GM19463 (cell line): ENCODE data around the gene SSH2.
A peak's percentile ranks its signal among the peaks of the same experiment; 100 is the strongest.
"Not testable (repeated sequence)": the region's sequence is repeated elsewhere in the genome, so short reads cannot be mapped to it uniquely, and the experiment has no call there.

Experiments
- ATAC-seq: cut with Tn5 transposase; IDR thresholded peaks from one replicate; pipeline ENCODE4 v1.9.1; 2021; ENCODE audit warnings: mild to moderate bottlenecking, moderate library complexity; ENCODE audit not compliant: unreplicated experiment

SSH2 gene, protein sequence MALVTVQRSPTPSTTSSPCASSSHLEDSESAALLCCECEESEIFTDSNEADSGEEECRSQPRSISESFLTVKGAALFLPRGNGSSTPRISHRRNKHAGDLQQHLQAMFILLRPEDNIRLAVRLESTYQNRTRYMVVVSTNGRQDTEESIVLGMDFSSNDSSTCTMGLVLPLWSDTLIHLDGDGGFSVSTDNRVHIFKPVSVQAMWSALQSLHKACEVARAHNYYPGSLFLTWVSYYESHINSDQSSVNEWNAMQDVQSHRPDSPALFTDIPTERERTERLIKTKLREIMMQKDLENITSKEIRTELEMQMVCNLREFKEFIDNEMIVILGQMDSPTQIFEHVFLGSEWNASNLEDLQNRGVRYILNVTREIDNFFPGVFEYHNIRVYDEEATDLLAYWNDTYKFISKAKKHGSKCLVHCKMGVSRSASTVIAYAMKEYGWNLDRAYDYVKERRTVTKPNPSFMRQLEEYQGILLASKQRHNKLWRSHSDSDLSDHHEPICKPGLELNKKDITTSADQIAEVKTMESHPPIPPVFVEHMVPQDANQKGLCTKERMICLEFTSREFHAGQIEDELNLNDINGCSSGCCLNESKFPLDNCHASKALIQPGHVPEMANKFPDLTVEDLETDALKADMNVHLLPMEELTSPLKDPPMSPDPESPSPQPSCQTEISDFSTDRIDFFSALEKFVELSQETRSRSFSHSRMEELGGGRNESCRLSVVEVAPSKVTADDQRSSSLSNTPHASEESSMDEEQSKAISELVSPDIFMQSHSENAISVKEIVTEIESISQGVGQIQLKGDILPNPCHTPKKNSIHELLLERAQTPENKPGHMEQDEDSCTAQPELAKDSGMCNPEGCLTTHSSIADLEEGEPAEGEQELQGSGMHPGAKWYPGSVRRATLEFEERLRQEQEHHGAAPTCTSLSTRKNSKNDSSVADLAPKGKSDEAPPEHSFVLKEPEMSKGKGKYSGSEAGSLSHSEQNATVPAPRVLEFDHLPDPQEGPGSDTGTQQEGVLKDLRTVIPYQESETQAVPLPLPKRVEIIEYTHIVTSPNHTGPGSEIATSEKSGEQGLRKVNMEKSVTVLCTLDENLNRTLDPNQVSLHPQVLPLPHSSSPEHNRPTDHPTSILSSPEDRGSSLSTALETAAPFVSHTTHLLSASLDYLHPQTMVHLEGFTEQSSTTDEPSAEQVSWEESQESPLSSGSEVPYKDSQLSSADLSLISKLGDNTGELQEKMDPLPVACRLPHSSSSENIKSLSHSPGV (N-terminal part only)

DNA sequence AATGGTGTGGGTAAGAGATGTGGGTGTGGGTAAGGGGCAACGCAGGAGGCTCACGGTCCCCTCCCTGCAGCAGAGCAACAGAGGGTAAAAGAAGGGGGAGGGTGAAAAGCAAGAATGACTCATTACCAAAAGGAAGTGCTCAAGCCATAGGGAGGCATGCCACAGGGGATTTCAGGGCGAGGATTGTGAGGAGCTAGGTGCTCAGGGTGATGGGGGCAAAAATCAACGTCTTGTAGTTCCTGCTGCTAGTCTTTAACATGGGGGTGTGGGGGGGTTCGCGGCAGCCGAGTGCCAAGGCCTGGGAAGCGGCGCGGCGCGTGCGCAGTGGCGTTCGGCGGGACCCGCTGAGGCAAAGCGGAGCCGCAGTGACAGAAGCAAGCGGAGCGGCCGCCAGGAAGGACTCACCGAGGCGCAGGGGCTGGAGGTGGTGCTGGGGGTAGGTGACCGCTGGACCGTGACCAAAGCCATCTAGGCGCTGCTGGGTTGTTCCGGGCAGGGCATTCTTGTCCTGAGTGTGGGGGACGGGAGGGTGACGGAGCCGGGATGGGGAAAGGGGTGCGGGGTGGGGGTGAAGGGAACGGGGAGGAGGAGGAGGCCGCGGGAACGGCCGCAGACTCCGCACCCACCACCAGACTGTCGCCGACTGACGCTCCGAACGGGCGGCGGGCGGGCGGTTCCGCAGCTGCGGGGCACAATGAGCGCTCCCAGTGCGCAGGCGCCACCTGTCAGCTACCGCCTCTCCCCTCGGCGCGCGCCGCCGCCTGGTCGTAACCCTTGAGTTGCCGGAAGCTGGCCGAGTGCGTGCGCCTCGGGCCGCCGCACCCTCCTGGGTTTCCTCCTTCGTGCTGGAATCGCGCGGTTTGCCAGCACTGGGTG, at the start of gene SSH2:
SSH2 (minus strand) TSS at position 696 of the 876 bp plus-strand sequence; CDS start at position 468, 228 bp downstream.
- ATAC-seq = peak; percentile 56

DNA sequence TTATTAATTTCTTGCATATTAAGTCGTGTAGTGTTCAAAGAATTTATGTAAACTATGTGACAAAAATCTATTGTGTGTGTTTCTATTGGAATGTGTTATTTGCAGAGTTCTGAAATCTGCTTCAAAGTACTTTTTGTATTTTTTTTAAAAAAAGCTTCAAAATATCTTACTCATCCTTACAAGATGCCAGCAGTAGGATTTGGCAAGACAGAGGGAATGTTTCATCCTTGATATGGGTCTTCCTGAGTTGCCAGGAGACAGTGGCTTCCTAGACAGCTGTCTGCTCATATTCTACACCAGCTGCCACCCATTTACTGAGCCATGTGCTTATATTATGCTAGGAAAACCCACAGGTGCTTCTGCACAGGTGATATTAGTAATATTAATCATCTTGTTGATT, 47.8 kb upstream of the SSH2 start:
- no peak for ATAC-seq

DNA sequence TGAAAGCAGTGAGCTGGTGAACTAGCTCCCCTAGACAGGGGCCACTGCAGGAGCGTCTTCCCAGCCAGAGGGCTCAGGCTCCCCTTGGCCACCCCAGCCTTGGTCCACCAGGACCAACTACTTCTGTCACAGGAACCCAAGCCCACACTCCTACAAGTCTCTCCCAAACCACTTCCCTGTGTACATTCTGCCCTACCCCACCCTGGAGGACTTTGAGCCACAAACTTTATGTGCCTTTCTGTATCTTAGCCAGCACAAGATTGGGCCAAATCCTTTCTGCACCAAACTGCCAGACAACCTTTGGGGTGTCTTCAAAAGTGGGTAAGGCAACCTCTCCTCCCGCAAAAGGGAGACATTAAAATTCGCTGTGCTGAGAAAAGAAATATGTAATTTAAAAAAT, 43.0 kb upstream of the SSH2 start:
- ATAC-seq = no peak

DNA sequence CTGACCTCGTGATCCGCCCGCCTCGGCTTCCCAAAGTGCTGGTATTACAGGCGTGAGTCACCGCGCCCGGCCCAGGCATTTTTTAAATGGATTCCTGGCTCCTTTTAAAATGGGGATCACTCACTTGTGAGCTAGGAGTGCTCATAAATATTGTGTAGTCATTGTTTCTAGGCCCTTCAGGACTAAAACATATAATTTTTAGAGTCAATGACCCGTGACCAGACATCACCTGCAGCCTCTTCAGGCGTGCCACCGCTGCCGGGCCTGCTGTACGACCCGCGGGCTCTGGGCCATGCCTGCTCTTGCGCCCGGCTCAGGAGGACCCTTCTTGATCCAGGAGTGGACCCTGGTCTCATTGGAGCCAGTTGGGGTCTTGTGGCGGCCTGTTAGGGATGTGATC, 42.2 kb upstream of the SSH2 start:
- no peak for ATAC-seq

DNA sequence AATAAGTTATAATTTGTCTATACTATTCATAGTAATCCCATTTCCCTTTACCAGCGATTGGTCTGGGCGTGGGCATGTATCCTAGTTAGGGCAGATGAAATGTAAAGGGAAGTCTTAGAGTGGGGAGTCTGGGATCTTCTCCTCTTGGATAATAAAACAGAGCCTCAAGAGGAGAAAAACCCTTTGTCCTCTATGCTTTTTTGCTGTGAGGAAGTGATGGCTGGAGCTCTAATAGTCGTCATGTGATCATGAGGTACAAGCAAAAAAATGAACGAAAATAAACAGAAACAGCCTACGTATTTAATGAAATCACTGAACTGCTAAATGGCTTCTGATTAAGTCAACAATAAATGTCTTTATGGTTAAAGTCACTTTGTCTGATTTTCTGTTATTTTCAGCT, 38.2 kb upstream of the SSH2 start:
- ATAC-seq = no peak

DNA sequence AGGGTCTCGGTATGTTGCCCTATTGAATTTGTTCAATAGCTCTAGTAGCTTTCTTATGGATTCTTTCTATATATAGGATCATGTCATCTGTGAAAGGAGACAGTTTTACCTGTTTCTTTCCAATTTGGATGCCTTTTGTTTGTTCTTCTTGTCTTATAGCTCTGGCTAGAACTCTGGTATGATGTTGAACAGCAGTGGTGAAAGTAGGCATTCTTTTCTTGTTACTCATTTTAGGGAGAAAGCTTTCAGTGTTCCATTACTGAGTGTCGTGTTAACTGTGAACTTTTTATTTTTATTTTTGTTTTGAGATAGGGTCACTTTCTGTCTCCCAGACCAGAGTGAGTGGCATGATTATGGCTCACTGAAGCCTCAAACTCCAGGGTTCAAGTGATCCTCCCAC, 32.6 kb upstream of the SSH2 start:
- no peak for ATAC-seq

DNA sequence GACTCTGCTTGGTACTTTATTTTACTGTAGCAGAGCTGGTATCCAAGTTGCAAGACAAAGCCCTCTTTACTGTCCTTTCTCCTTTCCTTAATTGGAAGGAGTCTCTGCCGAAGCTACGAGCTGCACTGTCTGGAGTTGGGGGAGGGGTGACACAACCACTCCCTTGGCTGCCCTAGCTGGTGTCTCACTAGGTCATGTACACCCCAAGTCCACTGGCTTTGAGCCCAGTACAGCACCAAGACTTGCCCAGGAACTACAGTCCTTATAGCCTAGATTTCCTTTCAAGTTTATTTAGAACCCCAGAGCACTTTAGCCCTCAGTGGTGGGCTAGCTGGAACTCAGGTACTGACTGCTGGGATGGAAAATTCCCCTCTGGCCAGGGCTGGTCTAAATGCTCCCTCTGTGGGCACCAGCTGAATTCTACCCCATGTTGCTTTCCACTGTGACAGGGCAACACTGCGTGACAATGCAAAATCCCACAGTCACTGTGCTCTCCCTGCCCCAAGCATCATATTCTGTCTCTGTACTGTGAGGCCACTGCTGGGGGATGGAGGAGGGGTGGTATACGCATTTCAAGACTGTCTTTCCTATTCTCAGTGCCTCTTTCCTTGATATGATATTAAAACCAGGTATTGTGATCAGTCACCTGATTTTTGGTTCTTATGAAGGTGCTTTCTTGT, 29.8 kb upstream of the SSH2 start:
- ATAC-seq = no peak

DNA sequence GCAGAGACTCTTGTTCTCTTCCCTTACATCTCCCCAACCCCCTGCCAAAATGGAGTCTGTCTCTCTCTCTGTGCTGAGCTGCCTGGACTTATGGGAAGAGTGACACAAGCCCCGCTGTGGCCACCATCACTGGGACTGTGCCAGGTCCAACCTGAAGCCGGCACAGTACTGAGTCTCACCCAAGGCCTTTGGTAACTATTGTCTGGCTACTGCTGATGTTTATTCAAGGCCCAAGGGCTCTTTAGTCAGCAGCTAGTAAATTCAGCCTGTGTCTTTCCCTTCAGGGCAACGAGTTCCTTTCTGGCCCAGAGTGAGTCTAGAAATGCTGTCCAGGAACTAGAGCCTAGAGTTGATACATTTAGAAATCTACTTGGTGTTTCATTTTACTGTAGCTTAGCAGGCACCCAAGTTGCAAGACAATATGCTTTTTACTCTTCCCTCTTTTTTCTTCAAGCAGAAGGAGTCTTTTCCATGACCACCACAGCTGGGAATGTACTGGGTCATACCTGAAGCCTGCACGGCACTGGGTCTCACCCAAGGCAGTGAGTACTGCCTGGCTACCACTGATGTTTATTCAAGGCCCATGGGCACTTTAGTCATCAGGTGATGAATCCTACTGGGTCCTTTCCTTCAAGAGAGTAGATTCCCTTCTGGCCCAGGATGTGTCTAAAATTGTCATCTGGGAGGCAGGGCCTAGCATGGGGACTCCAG, 29.1 kb upstream of the SSH2 start:
- no peak for ATAC-seq

DNA sequence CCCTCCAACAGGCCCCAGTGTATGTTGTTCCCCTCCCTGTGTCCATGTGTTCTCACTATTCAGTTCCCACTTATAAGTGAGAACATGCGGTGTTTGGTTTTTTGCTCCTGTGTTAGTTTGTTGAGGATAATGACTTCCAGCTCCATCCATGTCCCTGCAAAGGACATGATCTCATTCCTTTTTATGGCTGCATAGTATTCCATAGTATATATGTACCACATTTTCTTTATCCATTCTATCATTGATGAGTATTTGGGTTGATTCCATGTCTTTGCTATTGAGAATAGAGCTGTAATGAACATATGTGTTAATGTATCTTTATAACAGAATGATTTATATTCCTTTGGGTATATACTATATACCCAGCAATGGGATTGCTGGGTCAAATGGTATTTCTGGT, 27.5 kb upstream of the SSH2 start:
- ATAC-seq = not testable (repeated sequence)

DNA sequence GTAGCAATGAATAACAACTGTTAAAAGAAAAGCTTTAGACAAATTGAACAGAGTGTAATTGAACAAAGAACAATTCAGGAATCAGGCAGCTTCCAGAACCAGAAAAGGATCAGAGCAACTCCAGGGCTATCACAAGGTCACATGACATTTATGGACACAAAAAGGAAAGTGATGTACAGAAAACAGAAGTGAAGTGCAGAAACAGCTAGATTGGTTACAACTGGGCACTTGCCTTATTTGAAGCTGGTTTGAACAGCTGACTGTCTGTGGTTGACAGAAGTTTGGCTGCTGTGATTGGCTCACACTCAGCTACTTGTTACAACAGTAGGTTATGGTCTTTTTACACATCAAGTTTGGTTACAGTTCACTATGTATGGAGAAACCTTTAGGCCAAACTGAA, 26.2 kb upstream of the SSH2 start:
- ATAC-seq = no peak

DNA sequence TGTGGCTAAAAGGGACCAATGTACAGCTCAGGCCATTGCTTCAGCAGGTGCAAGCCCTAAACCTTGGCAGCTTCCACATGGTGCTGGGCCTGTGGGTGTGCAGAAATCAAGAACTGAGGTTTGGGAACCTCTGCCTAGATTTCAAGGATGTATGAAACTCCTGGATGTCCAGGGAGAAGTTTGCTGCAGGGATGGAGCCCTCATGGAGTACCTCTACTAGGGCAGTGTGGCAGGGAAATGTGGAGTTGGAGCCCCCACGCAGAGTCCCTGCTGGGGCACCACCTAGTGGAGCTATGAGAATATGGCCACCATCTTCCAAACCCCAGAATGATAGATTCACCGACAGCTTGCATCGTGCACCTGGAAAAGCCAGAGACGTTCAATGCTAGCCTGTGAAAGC, 24.4 kb upstream of the SSH2 start:
- no peak for ATAC-seq

DNA sequence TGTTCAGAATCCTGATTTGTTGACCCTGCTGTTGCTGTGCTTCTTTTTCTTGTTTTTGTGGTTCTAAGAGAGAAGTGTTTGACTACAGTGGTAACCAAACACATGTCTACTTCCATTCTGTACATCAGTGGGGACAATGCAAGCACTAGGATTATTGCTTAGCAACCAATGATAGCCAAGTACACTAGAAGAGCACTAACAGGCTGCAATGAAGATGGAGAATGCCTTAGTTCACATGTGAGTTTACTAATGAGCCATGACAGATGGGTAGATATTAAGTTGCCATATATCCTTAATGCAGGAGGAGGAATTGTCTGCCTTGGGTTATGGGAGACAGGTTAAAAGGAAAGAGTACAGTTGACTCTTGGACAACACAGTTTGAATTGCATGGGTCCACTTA, 19.7 kb upstream of the SSH2 start:
- ATAC-seq = no peak

DNA sequence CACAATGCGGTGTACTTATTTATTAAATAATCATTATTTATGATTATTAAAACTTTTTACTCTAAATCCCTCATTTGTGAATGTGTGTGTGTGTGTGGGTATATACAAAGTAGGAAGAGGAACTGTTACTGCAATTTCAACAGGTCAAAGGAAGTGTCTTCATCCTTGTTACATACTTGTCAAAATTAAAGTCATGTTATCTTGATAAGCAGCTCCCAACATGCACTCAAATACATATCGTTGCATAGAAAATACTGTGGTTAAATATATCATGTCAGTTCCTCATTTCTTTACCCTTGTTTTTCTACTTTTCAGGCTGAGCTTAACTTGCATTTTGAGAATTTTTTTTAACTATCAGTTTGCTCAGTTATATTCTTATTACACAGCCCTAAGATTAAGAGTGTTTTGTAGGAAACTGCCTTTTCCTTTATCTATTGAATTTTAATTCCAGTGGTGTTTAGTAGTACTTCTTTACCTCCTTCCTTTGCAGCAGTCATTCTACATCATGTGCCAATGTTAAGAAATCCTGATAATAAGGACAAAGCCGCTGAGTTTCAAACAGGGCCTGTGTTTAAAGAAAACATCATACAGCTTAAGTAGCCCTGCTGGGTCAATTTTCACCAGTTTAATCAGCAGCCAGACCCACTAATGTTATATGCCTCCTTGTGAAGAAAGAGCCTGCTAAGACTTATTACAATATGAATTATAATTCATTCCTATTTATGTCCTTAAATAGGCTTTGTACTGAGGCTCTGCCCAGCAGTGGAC, 18.6 kb upstream of the SSH2 start:
- no peak for ATAC-seq

DNA sequence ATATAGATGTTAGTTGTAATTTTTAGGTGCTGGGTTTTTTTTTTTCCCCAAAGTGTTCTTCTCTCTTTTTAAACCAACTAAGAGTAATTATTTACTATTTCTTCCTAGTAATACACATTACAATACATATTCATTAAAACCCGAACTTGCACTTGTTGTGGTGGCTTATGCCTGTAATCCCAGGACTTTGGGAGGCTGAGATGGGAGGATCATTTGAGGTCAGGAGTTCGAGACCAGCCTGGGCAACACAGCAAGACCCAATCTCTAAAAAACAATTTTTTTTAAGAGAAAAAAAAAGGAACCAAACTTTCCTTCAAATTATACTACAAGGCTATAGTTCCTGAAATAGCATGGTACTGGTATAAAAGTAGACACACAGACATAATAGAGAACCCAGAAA, 15.3 kb upstream of the SSH2 start:
- no peak for ATAC-seq

DNA sequence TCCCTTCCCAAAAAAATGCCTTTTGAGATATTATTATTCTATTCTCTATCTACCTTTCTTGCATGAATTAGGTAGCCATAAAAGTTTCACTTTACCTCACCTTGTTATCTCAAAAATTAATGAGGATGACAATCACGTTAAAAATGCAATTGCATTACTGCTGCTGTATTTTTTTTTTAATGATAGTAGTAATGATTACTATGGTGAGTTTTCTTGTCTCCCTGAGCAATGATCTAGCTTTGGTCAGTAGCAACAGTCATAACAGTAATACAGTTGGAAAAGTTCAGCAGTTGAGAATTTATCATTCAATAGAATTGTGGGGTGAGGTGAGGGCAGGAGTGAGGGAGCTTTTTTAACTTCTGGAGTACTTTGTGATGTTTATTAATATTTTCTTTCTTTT, 11.3 kb upstream of the SSH2 start, which contains the start of gene EFCAB5:
EFCAB5 (plus strand) TSS at position 301 of the 400 bp plus-strand sequence. CDS start 163 bp downstream, outside the sequence.
- ATAC-seq = no peak

DNA sequence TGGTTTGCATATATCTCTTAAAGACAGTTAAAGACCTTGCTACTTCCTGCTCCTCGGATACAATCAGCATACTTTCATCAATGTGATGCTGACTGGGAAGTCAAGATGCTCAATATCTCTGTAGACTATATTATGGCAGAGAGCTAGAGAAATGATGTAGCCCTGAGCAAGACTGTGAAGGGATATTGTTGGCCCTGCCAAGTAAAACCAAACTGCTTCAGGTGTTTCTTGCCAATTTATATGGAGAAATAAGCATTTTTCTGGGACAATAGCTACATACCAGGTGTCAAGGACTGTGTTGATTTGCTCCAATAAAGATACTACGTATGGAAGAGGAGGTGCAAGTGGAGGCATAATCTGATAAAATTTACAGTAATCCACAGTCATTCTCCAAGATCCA, 6.7 kb upstream of the SSH2 start:
- ATAC-seq = no peak

DNA sequence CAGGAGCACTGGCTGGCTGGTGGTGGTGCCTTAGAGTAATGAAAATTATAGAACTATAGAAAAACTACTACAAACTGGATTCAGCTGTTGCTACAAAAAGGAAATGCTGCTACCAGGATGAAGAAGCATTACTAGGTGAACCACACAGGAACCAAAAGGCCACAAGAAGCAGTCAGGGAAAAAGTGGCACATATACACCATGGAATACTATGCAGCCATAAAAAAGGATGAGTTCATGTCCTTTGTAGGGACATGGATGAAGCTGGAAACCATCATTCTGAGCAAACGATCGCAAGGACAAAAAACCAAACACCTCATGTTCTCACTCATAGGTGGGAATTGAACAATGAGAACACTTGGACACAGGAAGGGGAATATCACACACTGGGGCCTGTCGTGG, 5.9 kb upstream of the SSH2 start:
- not testable (repeated sequence) for ATAC-seq

DNA sequence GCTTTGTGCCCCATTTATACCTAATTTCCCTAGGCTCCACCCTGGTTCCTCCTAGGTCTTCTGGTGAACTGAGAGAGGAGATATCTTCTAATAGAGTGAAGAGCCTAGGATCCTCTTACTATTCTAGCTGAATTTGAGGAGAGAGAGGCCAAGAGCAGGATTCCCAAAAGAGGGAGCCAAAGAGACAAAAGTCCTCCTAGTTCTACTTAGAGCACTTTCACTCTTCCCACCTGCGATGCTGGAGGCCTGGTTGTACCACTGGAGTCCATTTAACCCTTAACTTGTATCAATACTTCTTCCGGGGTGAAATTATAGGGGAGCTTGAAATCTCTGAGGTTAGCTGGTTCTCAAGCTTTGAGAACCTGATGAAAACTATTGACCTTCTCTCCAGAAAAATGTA, 3.4 kb upstream of the SSH2 start:
- no peak for ATAC-seq
